ENCODE results near the gene SUGT1.
"Not testable (repeated sequence)": the region's sequence is repeated elsewhere in the genome, so short reads cannot be mapped to it uniquely, and the experiment has no call there.

SUGT1 gene

GRCh38 chr13:52670726-52671125, 18.1 kb downstream of the SUGT1 start:
- no peak for DNase-seq

- no peak for DNase-seq
Observed at GRCh38 chr13:52673465-52673864, 20.8 kb downstream of the SUGT1 start.

GRCh38 chr13:52677823-52678222, 25.2 kb downstream of the SUGT1 start:
- DNase-seq: no peak

GRCh38 chr13:52685806-52686205, 33.2 kb downstream of the SUGT1 start:
- DNase-seq: not testable (repeated sequence)

GRCh38 chr13:52686376-52686775, 33.7 kb downstream of the SUGT1 start:
- no peak for DNase-seq

- no peak for DNase-seq
Observed at GRCh38 chr13:52695856-52696255, 43.2 kb downstream of the SUGT1 start.

GRCh38 chr13:52696566-52696965, 43.9 kb downstream of the SUGT1 start:
- DNase-seq: no peak

- DNase-seq: no peak
Observed at GRCh38 chr13:52701728-52702465, 49.3 kb downstream of the SUGT1 start.

GRCh38 chr13:52703482-52703881, 50.8 kb downstream of the SUGT1 start:
- DNase-seq: no peak

GRCh38 chr13:52706081-52706480, 53.4 kb downstream of the SUGT1 start:
- DNase-seq: no peak

- DNase-seq: no peak
Observed at GRCh38 chr13:52707375-52707774, 54.7 kb downstream of the SUGT1 start.

- not testable (repeated sequence) for DNase-seq
Observed at GRCh38 chr13:52708266-52708665, 55.6 kb downstream of the SUGT1 start.

- DNase-seq: no peak
Observed at GRCh38 chr13:52711286-52711685, 58.6 kb downstream of the SUGT1 start.

GRCh38 chr13:52712385-52712784, 59.7 kb downstream of the SUGT1 start:
- DNase-seq: no peak

GRCh38 chr13:52713894-52714293, 61.3 kb downstream of the SUGT1 start:
- no peak for DNase-seq

GRCh38 chr13:52720904-52721303, 68.3 kb downstream of the SUGT1 start:
- not testable (repeated sequence) for DNase-seq

GRCh38 chr13:52721356-52721755, 68.7 kb downstream of the SUGT1 start:
- not testable (repeated sequence) for DNase-seq

- DNase-seq: no peak
Observed at GRCh38 chr13:52723181-52723580, 70.5 kb downstream of the SUGT1 start.

GRCh38 chr13:52725302-52725701, 72.7 kb downstream of the SUGT1 start:
- no peak for DNase-seq

GRCh38 chr13:52726258-52726657, 73.6 kb downstream of the SUGT1 start:
- no peak for DNase-seq

- no peak for DNase-seq
Observed at GRCh38 chr13:52734075-52734623, 81.5 kb downstream of the SUGT1 start.

- DNase-seq: no peak
Observed at GRCh38 chr13:52736891-52737290, 84.3 kb downstream of the SUGT1 start.

- DNase-seq: no peak
Observed at GRCh38 chr13:52737451-52737850, 84.8 kb downstream of the SUGT1 start.

GRCh38 chr13:52737965-52738364, 85.3 kb downstream of the SUGT1 start:
- no peak for DNase-seq
